Mammary epithelial cell (primary cell): ENCODE results near the gene MEGF11.

Experiments used
- CTCF ChIP-seq, 2 donors: IDR thresholded peaks in 1 of 2; conservative IDR thresholded peaks in 1 of 2; 2 replicates each; pipeline ENCODE4 v1.5.1; 2011 to 2012; ENCODE audit warnings: inconsistent platforms in 2 of 2, low read length in 2 of 2, mild to moderate bottlenecking in 2 of 2, control low read depth in 1 of 2, low read depth in 1 of 2; ENCODE audit not compliant: insufficient read depth in 1 of 2; ENCODE audit errors: extremely low read depth in 1 of 2
- EZH2 ChIP-seq: IDR thresholded peaks from 2 replicates; pipeline ENCODE4 v1.6.1; 2012; ENCODE audit warnings: low read length, inconsistent platforms, borderline replicate concordance

GRCh38 chr15:66001042-66001441 lies 252.5 kb downstream of the MEGF11 start:
- no peak for TF ChIP-seq CTCF (conservative IDR thresholded peaks at IDR 0.05 in 1 of 2, IDR thresholded peaks at IDR 0.05 in 1 of 2; ENCODE audit: extremely low read depth in 1 of 2, insufficient read depth in 1 of 2, low read depth in 1 of 2, low read length in 2 of 2)
- TF ChIP-seq EZH2: no peak
